ENCODE data around the gene STOML1. TPM values are rescaled to one million over a fixed set of nuclear protein-coding genes. Genes with fewer than 3 reads are reported as not detected.

The STOML1 gene
- total and polyA plus RNA-seq, 9 of the 15 experiments (the other 6 are each of a cell fraction or from before 2014, with no cell fraction given), result 0.25 to 9.7 (median 4.6) TPM

DNA sequence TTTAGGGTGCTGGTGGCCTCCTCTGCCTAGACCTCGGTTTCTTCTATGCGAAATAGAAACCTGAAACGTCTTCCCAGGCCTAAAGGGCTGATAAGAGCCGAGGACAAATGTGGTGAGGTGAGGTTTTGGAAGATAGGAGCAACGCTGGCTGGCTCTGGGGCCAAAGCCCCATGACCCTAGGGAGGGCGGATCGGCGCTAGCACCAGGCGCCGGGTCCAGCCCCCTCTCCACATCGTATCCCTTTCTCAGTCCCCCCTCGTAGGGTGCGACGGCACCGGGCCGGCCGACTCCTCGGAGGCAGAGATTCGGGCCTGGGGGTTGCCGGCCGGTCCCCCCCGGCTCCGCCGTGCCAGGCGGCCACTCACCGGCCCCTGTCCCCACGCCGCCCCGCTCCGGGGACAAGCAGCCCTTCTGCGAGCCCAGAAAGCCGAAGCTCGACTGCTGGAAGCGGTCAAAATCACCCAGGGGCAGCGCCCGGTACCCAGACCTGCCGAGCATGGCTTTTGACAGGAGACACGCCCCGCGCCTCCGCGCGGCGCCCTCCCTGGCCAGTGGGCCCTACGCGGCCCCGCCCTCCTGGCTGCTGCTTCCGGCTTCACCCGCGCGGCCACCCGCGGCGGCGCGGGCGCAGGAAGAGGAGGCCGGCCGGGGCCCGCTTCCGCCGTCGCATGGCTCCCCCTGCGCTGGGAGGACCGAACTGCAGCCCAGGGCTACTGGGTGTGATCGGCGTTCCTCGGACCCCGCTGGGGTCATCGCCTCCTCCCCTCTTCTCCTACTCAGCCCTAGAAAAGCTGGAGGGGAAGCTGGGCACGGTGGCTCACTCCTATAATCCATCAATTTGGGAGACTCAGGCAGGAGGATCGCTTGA lies at the start of gene STOML1 (continued):
- TF ChIP-seq PRPF4 (IDR thresholded peaks at IDR 0.05; ENCODE audit: insufficient read depth, low read depth, low read length, poor library complexity, severe bottlenecking), result no peak
- no peak for TF ChIP-seq LCOR (CRISPR knock-in tag; IDR thresholded peaks at IDR 0.05)
- no peak for TF ChIP-seq SPI1 (IDR thresholded peaks at IDR 0.05; ENCODE audit: borderline replicate concordance, low read depth, low read length)
- TF ChIP-seq, protein P1, sequence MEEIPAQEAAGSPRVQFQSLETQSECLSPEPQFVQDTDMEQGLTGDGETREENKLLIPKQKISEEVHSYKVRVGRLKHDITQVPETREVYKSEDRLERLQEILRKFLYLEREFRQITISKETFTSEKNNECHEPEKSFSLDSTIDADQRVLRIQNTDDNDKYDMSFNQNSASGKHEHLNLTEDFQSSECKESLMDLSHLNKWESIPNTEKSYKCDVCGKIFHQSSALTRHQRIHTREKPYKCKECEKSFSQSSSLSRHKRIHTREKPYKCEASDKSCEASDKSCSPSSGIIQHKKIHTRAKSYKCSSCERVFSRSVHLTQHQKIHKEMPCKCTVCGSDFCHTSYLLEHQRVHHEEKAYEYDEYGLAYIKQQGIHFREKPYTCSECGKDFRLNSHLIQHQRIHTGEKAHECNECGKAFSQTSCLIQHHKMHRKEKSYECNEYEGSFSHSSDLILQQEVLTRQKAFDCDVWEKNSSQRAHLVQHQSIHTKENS (CRISPR knock-in tag; IDR thresholded peaks at IDR 0.05), result no peak
- no peak for TF ChIP-seq U2AF2 (optimal IDR thresholded peaks at IDR 0.05; ENCODE audit: low read depth, low read length)
- TF ChIP-seq, protein P2, sequence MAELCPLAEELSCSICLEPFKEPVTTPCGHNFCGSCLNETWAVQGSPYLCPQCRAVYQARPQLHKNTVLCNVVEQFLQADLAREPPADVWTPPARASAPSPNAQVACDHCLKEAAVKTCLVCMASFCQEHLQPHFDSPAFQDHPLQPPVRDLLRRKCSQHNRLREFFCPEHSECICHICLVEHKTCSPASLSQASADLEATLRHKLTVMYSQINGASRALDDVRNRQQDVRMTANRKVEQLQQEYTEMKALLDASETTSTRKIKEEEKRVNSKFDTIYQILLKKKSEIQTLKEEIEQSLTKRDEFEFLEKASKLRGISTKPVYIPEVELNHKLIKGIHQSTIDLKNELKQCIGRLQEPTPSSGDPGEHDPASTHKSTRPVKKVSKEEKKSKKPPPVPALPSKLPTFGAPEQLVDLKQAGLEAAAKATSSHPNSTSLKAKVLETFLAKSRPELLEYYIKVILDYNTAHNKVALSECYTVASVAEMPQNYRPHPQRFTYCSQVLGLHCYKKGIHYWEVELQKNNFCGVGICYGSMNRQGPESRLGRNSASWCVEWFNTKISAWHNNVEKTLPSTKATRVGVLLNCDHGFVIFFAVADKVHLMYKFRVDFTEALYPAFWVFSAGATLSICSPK (IDR thresholded peaks at IDR 0.05; ENCODE audit: borderline replicate concordance), result no peak
- TF ChIP-seq ATF1 (CRISPR knock-in tag; IDR thresholded peaks at IDR 0.05), result peak; percentile 30; the same call in 1 of the 2 replicates
- TF ChIP-seq ATF1 (tag; IDR thresholded peaks at IDR 0.05), result 0 out of 2 replicates have a peak, but pooled peaks have one; percentile 46
- peak; percentile 58; the same call in 1 of the 2 replicates for TF ChIP-seq ETV1 (tag; conservative IDR thresholded peaks at IDR 0.05; ENCODE audit: low read depth)
- TF ChIP-seq TSC22D4 (tag; IDR thresholded peaks at IDR 0.05), result no peak
- TF ChIP-seq CHD1 (IDR thresholded peaks at IDR 0.05; ENCODE audit: low read length), result peak; percentile 68
- TF ChIP-seq, protein P3, sequence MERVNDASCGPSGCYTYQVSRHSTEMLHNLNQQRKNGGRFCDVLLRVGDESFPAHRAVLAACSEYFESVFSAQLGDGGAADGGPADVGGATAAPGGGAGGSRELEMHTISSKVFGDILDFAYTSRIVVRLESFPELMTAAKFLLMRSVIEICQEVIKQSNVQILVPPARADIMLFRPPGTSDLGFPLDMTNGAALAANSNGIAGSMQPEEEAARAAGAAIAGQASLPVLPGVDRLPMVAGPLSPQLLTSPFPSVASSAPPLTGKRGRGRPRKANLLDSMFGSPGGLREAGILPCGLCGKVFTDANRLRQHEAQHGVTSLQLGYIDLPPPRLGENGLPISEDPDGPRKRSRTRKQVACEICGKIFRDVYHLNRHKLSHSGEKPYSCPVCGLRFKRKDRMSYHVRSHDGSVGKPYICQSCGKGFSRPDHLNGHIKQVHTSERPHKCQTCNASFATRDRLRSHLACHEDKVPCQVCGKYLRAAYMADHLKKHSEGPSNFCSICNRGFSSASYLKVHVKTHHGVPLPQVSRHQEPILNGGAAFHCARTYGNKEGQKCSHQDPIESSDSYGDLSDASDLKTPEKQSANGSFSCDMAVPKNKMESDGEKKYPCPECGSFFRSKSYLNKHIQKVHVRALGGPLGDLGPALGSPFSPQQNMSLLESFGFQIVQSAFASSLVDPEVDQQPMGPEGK (CRISPR knock-in tag; IDR thresholded peaks at IDR 0.05; ENCODE audit: borderline replicate concordance), result no peak
- no peak for TF ChIP-seq HLTF (IDR thresholded peaks at IDR 0.05)
- peak; percentile 86 for TF ChIP-seq MYC (IDR thresholded peaks at IDR 0.05; ENCODE audit: low read depth, low read length)
- no peak for TF ChIP-seq MYC (CRISPR knock-in tag; IDR thresholded peaks at IDR 0.05; ENCODE audit: borderline replicate concordance, low read depth)
- TF ChIP-seq PHF8 (IDR thresholded peaks at IDR 0.05; ENCODE audit: borderline replicate concordance, low read length), result peak; percentile 60; the same call in 1 of the 2 replicates
- TF ChIP-seq ZNF165 (CRISPR knock-in tag; IDR thresholded peaks at IDR 0.05; ENCODE audit: borderline replicate concordance), result no peak
- TF ChIP-seq BRD4 (IDR thresholded peaks at IDR 0.05), result no peak
- no peak for TF ChIP-seq TAF15 (IDR thresholded peaks at IDR 0.05; ENCODE audit: low read depth, low read length)
- TF ChIP-seq, protein P4, sequence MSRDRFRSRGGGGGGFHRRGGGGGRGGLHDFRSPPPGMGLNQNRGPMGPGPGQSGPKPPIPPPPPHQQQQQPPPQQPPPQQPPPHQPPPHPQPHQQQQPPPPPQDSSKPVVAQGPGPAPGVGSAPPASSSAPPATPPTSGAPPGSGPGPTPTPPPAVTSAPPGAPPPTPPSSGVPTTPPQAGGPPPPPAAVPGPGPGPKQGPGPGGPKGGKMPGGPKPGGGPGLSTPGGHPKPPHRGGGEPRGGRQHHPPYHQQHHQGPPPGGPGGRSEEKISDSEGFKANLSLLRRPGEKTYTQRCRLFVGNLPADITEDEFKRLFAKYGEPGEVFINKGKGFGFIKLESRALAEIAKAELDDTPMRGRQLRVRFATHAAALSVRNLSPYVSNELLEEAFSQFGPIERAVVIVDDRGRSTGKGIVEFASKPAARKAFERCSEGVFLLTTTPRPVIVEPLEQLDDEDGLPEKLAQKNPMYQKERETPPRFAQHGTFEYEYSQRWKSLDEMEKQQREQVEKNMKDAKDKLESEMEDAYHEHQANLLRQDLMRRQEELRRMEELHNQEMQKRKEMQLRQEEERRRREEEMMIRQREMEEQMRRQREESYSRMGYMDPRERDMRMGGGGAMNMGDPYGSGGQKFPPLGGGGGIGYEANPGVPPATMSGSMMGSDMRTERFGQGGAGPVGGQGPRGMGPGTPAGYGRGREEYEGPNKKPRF (IDR thresholded peaks at IDR 0.05; ENCODE audit: low read depth, low read length), result no peak
